HUES48 (cell line): Measurements from ENCODE around the gene JPT2.

Experiments
- H3K27ac ChIP-seq: one replicate; pipeline ENCODE4 v1.7.0; 2013; ENCODE audit warnings: low read depth, low read length, inconsistent platforms
- H3K27me3 ChIP-seq: 2 replicates; pipeline ENCODE4 v1.6.1; 2013; ENCODE audit warnings: mild to moderate bottlenecking, low read length; ENCODE audit not compliant: control insufficient read depth, insufficient read depth
- H3K36me3 ChIP-seq: 2 replicates; pipeline ENCODE4 v1.6.1; 2013; ENCODE audit warnings: low read length; ENCODE audit not compliant: control insufficient read depth, insufficient read depth
- H3K4me1 ChIP-seq: 2 replicates; pipeline ENCODE4 v1.6.1; 2013; ENCODE audit warnings: mild to moderate bottlenecking, low read length; ENCODE audit not compliant: control insufficient read depth, insufficient read depth
- H3K4me3 ChIP-seq: 2 replicates; pipeline ENCODE4 v1.5.1; 2013; ENCODE audit warnings: mild to moderate bottlenecking, low read depth, low read length
- H3K9ac ChIP-seq: 2 replicates; pipeline ENCODE4 v1.6.1; 2013; ENCODE audit warnings: mild to moderate bottlenecking, low read depth, low read length, moderate library complexity
- H3K9me3 ChIP-seq: 2 replicates; pipeline ENCODE4 v1.6.1; 2013; ENCODE audit warnings: low read length; ENCODE audit not compliant: control insufficient read depth, insufficient read depth

The JPT2 gene

GRCh38 chr16:1653023-1653422, 25.1 kb upstream of the JPT2 start:
- no peaks in the 10 kb centered on the region for H3K9me3 ChIP-seq
- H3K27me3 ChIP-seq, result no peaks in the 10 kb centered on the region
- no peak overlapping the region for H3K4me3 ChIP-seq
- no peak overlapping the region for H3K27ac ChIP-seq
- no peak overlapping the region for H3K9ac ChIP-seq
- peaks cover 69% of the 10 kb centered on the region for H3K36me3 ChIP-seq
- no peaks in the 10 kb centered on the region for H3K4me1 ChIP-seq

GRCh38 chr16:1654505-1655268, 23.4 kb upstream of the JPT2 start:
- Histone ChIP-seq H3K27me3 (no peaks in the 10 kb centered on the region), H3K9me3 (no peaks in the 10 kb centered on the region), H3K4me3 (no peak overlapping the region), H3K36me3 (peaks cover 76% of the 10 kb centered on the region), H3K9ac (no peak overlapping the region), H3K27ac (no peak overlapping the region), H3K4me1 (no peaks in the 10 kb centered on the region)

DNA sequence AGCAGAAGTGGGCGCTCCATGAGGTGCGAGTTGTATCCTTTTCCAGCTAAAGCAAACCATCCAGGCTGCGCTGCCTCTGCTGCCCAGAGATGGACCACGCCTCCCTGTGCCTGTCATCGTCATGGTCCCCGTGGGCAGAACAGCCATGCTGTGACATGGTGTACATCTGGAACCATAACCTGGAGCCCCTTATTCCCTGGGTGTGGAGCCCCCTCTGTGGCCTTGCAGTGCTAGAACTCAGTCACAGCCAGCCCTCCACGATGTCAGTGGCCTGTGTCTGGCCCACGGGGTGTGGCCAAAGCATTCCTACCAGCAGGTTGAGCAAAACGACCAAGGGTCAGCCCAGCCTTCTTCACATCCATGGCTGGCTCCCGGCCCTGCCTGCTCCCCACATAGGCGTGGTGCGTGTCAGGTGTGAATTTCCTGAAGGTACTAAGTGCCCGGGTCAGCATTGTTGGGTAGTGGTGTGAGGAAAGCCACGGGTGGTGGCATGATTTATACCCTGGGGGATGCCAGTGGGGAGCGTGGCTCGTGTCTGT, 22.7 kb upstream of the JPT2 start:
- H3K4me1 ChIP-seq, result no peaks in the 10 kb centered on the region
- peaks cover 82% of the 10 kb centered on the region for H3K36me3 ChIP-seq
- H3K27ac ChIP-seq, result no peak overlapping the region
- H3K9ac ChIP-seq, result no peak overlapping the region
- no peaks in the 10 kb centered on the region for H3K27me3 ChIP-seq
- H3K4me3 ChIP-seq, result no peak overlapping the region
- no peaks in the 10 kb centered on the region for H3K9me3 ChIP-seq

DNA sequence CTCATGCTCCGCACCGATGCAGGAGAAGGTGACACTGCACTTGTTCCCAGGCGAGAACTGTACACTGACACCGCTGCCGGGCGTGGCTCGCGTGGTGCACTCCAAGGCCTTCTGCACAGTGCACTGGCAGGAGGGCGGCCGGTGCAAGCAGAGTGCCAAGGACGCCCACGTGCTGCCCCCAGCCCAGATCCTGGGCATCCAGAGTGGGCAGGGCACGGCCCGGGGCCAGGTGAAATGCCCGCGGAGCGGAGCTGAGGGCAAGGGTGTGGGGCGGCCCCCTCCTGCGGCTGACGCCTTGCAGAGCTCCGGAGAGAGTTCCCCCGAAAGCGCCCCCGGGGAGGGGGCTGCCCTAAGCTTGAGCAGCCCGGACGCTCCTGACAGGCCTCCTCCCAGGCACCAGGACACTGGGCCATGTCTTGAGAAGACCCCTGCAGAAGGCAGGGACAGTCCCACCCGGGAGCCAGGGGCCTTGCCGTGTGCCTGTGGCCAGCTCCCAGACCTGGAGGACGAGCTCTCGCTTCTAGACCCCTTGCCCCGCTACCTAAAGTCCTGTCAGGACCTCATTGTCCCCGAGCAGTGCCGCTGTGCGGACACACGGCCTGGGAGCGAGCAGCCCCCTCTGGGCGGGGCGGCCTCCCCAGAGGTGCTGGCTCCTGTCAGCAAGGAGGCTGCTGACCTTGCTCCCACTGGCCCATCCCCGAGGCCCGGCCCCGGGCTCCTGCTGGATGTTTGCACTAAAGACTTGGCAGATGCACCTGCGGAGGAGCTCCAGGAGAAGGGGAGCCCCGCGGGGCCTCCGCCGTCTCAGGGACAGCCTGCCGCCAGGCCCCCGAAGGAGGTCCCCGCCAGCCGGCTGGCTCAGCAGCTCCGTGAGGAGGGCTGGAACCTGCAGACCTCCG, 21.9 kb upstream of the JPT2 start:
- Histone ChIP-seq H3K4me1 (no peaks in the 10 kb centered on the region), H3K27me3 (no peaks in the 10 kb centered on the region), H3K9ac (no peak overlapping the region), H3K9me3 (no peaks in the 10 kb centered on the region), H3K36me3 (peaks cover 80% of the 10 kb centered on the region), H3K27ac (no peak overlapping the region), H3K4me3 (no peak overlapping the region)

DNA sequence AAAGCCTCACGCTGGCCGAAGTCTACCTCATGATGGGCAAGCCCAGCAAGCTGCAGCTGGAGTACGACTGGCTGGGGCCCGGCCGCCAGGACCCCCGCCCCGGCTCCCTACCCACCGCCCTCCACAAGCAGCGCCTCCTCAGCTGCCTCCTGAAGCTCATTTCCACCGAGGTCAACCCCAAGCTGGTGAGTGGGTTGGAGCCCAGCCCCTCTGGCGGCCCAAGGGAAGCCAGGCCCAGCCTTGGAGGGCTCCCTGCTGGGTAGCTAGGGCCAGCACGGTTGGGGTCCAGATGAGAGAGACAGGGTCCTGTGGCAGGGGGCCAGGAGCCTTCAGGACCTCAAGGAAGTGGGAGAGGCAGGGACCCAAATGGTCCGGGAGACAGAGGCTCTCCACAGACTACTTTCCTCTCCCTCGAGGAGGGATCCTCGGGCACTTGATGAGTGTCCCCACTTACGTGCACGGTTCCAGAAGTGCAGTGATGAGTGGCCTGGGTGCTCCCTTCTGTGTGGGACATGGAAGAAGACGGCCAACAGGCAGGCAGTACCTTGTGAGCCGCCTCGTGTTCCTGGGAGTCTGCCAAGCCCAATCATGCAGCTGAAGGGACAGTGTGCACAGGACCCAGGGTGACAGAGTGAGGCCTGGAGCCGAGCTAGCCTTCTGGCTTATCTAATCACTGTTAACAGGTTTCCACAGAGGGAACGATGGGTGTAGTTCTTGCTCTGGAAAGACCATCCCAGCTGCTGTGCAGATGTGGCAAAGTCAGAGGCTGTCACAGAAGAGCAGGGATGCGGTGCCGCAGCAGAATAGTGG, 21.1 kb upstream of the JPT2 start:
- H3K4me1 ChIP-seq, result no peaks in the 10 kb centered on the region
- no peak overlapping the region for H3K4me3 ChIP-seq
- H3K9me3 ChIP-seq, result no peaks in the 10 kb centered on the region
- peaks cover 77% of the 10 kb centered on the region for H3K36me3 ChIP-seq
- H3K27ac ChIP-seq, result no peak overlapping the region
- no peak overlapping the region for H3K9ac ChIP-seq
- no peaks in the 10 kb centered on the region for H3K27me3 ChIP-seq

GRCh38 chr16:1657841-1658240, 20.2 kb upstream of the JPT2 start:
- no peak overlapping the region for H3K9ac ChIP-seq
- H3K27ac ChIP-seq, result no peak overlapping the region
- H3K36me3 ChIP-seq, result peaks cover 77% of the 10 kb centered on the region
- H3K4me3 ChIP-seq, result no peak overlapping the region
- no peaks in the 10 kb centered on the region for H3K4me1 ChIP-seq
- H3K27me3 ChIP-seq, result no peaks in the 10 kb centered on the region
- no peaks in the 10 kb centered on the region for H3K9me3 ChIP-seq

DNA sequence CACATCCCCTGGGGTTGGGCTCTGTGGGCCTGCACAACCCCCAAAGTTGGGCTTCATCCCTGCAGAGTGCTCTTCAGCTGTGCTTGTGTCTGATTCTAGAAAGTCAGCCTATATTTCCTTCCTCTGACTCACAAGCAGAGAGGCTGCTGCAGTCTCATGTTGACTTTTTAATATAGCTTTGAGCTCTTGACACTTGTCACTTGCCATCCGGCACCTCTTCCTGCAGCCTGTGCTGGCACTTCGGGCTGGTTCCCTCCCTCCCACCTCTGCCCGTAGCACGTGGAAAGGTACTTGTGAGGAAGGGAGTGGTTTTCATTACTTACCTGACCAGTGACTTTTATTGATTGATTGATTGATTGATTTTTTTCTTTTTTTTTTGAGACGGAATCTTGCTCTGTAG, 19.0 kb upstream of the JPT2 start:
- Histone ChIP-seq H3K9ac (no peak overlapping the region), H3K4me3 (no peak overlapping the region), H3K9me3 (no peaks in the 10 kb centered on the region), H3K27ac (no peak overlapping the region), H3K27me3 (no peaks in the 10 kb centered on the region), H3K36me3 (peaks cover 82% of the 10 kb centered on the region), H3K4me1 (no peaks in the 10 kb centered on the region)

GRCh38 chr16:1661826-1662225, 16.3 kb upstream of the JPT2 start:
- peaks cover 83% of the 10 kb centered on the region for H3K36me3 ChIP-seq
- H3K27ac ChIP-seq, result no peak overlapping the region
- no peak overlapping the region for H3K9ac ChIP-seq
- no peaks in the 10 kb centered on the region for H3K4me1 ChIP-seq
- H3K4me3 ChIP-seq, result no peak overlapping the region
- no peaks in the 10 kb centered on the region for H3K27me3 ChIP-seq
- H3K9me3 ChIP-seq, result no peaks in the 10 kb centered on the region

- H3K9ac ChIP-seq, result no peak overlapping the region
- H3K4me3 ChIP-seq, result no peak overlapping the region
- peaks cover 83% of the 10 kb centered on the region for H3K36me3 ChIP-seq
- no peaks in the 10 kb centered on the region for H3K4me1 ChIP-seq
- no peaks in the 10 kb centered on the region for H3K9me3 ChIP-seq
- no peaks in the 10 kb centered on the region for H3K27me3 ChIP-seq
- H3K27ac ChIP-seq, result no peak overlapping the region
Observed at GRCh38 chr16:1662543-1662942, 15.5 kb upstream of the JPT2 start.

GRCh38 chr16:1665829-1666228, 12.2 kb upstream of the JPT2 start:
- no peak overlapping the region for H3K4me3 ChIP-seq
- no peak overlapping the region for H3K27ac ChIP-seq
- no peak overlapping the region for H3K9ac ChIP-seq
- H3K36me3 ChIP-seq, result peaks cover 91% of the 10 kb centered on the region
- no peaks in the 10 kb centered on the region for H3K4me1 ChIP-seq
- no peaks in the 10 kb centered on the region for H3K27me3 ChIP-seq
- no peaks in the 10 kb centered on the region for H3K9me3 ChIP-seq
